Activated T-helper 2 cell treated with anti-CD3 and anti-CD28 coated beads, Interferon-gamma antibody, Interleukin-2, Interleukin-4, amounts not matched to agents 10 μg/mL and 5 μg/mL and 100 μg/mL, durations not matched to agents 14 hours and 24 hours and 36 hours (primary cell): ENCODE measurements around the gene CEP83. TPM values are rescaled to one million over a fixed set of nuclear protein-coding genes. Genes with fewer than 3 reads are reported as not detected.

Experiments used
- DNase-seq: peaks from one replicate; pipeline ENCODE4 v3.0.0; 2021; ENCODE audit warnings: low spot score
- H3K27ac Mint-ChIP-seq: one replicate; pipeline ENCODE4 v1.8.0; 2021; ENCODE audit warnings: mixed read lengths
- H3K27me3 Mint-ChIP-seq: one replicate; pipeline ENCODE4 v1.8.0; 2021; ENCODE audit warnings: low read depth, mixed read lengths
- H3K36me3 Mint-ChIP-seq: one replicate; pipeline ENCODE4 v1.8.0; 2021; ENCODE audit warnings: low read depth, mixed read lengths
- H3K4me1 Mint-ChIP-seq: one replicate; pipeline ENCODE4 v1.8.0; 2021; ENCODE audit warnings: low read depth, mixed read lengths
- H3K4me3 Mint-ChIP-seq: one replicate; pipeline ENCODE4 v1.8.0; 2021; ENCODE audit warnings: low read depth, mild to moderate bottlenecking, moderate library complexity, mixed read lengths
- H3K9me3 Mint-ChIP-seq: one replicate; pipeline ENCODE4 v1.8.0; 2021; ENCODE audit warnings: mixed read lengths
- intact Hi-C: fragments of 100-400 bp; cut with micrococcal nuclease; formaldehyde crosslinking; loops from one replicate; pipeline ENCODE4 v1.15.1; 2023
- total RNA-seq: library from RNA; stranded (reverse); gene quantifications from 2 replicates; pipeline ENCODE4 v1.2.3, GENCODE V29; 2022

CEP83 gene
- total RNA-seq, 1 donor from 2014 or later, result 32.4 TPM

DNA sequence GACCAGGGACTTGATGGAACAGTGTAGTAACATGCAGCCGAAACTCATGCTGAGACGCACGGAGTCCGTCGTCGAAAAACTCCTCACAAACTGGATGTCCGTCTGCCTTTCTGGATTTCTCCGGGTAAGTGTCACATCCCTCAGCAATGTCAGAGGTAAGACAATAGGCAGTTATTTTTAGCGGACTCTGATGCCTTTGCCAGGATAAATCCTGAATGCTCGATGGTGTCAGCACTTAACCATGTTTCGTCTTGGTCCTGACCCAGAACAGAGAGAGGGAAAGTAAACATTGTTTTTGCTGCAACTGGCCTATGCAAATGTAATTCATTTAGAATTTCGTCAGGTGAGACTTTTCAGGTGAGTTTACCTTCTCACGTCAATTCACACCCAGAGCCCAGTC, 198.9 kb downstream of the CEP83 start:
- no peaks in the 10 kb centered on the region for H3K27me3 Mint-ChIP-seq
- H3K4me3 Mint-ChIP-seq, result no peak overlapping the region
- no peak overlapping the region for H3K27ac Mint-ChIP-seq
- intact Hi-C loops, result no loop called here
- no peak for DNase-seq
- H3K4me1 Mint-ChIP-seq, result peaks cover 26% of the 10 kb centered on the region
- peaks cover 45% of the 10 kb centered on the region for H3K36me3 Mint-ChIP-seq
- H3K9me3 Mint-ChIP-seq, result no peaks in the 10 kb centered on the region

- Mint-ChIP-seq H3K4me3 (no peak overlapping the region), H3K36me3 (peaks cover 43% of the 10 kb centered on the region), H3K9me3 (no peaks in the 10 kb centered on the region), H3K27ac (no peak overlapping the region), H3K4me1 (peaks cover 26% of the 10 kb centered on the region), H3K27me3 (no peaks in the 10 kb centered on the region)
- intact Hi-C loops, result no loop called here
- DNase-seq, result no peak
These were observed 199.7 kb downstream of the CEP83 start for GRCh38 chr12:94260017-94260416.

DNA sequence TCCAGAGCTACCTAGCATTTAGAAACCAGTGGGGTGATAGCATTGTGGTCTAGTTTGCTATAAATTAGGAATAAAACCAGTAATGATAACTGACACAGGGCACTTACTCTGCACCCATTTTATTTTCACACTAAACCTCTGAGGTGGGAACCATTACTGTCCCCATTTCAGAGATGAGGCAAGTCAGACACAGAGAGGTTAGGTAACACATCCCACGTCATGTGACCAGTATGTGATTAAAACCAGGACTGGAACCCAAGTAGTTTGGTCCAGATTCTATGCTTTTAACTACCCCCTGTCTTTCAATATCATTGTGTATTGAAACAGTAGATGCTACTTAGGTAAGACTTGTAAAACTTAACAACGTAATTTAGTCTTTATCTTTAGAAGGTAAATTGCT, 201.1 kb downstream of the CEP83 start:
- no peak overlapping the region for H3K27ac Mint-ChIP-seq
- no peaks in the 10 kb centered on the region for H3K27me3 Mint-ChIP-seq
- H3K9me3 Mint-ChIP-seq, result no peaks in the 10 kb centered on the region
- peaks cover 18% of the 10 kb centered on the region for H3K4me1 Mint-ChIP-seq
- no peak for DNase-seq
- peaks cover 38% of the 10 kb centered on the region for H3K36me3 Mint-ChIP-seq
- H3K4me3 Mint-ChIP-seq, result no peak overlapping the region
- intact Hi-C loops, result no loop called here

Other genes starting within 250 kb of the CEP83 start
- 0.05 and 0.14 TPM in 2 replicates for gene TMCC3, start 190.7 kb upstream of the CEP83 start, total RNA-seq